ENCODE measurements around the gene KAZN.
A peak's percentile ranks its signal among the peaks of the same experiment; 100 is the strongest.

Gene KAZN

DNA sequence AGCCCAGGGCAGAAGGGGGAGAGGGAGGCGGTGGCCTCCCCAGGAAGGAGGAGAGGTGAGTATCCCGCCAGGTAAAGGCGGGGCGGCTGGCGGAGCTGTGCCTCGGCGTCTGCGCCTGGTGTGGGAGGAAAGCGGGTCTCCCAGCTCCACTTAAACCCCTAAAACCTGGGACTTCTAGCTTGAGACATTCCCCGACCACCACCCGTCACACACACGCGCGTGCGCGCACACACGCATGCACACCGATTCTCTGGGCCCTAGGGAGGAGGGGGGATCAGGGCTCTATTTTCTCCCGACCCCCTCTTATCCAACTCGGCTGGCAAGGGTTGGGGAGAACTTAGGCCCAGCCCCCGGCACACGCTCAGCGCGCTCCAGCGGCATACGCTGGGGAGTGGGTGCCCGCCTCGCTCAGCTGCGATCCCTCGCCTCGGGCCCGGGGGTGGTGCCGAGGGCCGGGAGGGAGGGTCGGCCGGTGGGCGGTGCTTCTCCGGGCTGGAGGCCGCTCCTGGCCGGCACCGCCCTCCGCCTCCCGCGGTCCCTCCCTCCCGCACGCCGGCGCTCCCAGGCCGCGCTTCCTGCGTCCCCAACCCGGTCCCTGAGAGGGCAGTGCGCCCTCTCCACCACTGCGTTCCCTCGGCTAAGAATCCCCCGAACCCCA, 554.8 kb downstream of the KAZN start, which contains the start of gene TMEM51:
Gene TMEM51, plus strand, starts transcription at position 564 of the 658 bp plus-strand sequence. CDS start 61,341 bp downstream, outside the sequence.
- Histone ChIP-seq H3K4me1 (ENCODE audit: insufficient read depth, low read length, poor library complexity, severe bottlenecking) (no peaks in the 10 kb centered on the region), H3K9me3 (ENCODE audit: insufficient read depth, low read depth, low read length) (no peaks in the 10 kb centered on the region), H4K20me1 (ENCODE audit: insufficient read depth, low read length, poor library complexity, severe bottlenecking) (no peaks in the 10 kb centered on the region), H3K4me2 (ENCODE audit: low read depth, low read length, poor library complexity, severe bottlenecking) (peak within 1 kb of the TSS; percentile 89), H2AFZ (ENCODE audit: low read length) (peak within 1 kb of the TSS; percentile 94), H3K9me2 (replicated peaks; ENCODE audit: low read depth, low read length) (no peaks in the 10 kb centered on the region), H3K79me2 (ENCODE audit: insufficient read depth, low read length) (no peaks in the 10 kb centered on the region), H3K27me3 (ENCODE audit: insufficient read depth, low read length, poor library complexity, severe bottlenecking) (peaks cover 12% of the 10 kb centered on the region), H3K36me3 (ENCODE audit: insufficient read depth, low read length) (no peaks in the 10 kb centered on the region), H3F3A (ENCODE audit: low read depth) (no peaks in the 10 kb centered on the region), H3K9ac (ENCODE audit: low read depth, low read length, poor library complexity, severe bottlenecking) (peak within 1 kb of the TSS; percentile 1), H3K4me3 (ENCODE audit: low read length, poor library complexity, severe bottlenecking) (peak within 1 kb of the TSS; percentile 69)
- TF ChIP-seq CTCF (conservative IDR thresholded peaks at IDR 0.05; ENCODE audit: low read length) (no peak), EZH2phosphoT487 (IDR thresholded peaks at IDR 0.05; ENCODE audit: borderline replicate concordance) (no peak)

DNA sequence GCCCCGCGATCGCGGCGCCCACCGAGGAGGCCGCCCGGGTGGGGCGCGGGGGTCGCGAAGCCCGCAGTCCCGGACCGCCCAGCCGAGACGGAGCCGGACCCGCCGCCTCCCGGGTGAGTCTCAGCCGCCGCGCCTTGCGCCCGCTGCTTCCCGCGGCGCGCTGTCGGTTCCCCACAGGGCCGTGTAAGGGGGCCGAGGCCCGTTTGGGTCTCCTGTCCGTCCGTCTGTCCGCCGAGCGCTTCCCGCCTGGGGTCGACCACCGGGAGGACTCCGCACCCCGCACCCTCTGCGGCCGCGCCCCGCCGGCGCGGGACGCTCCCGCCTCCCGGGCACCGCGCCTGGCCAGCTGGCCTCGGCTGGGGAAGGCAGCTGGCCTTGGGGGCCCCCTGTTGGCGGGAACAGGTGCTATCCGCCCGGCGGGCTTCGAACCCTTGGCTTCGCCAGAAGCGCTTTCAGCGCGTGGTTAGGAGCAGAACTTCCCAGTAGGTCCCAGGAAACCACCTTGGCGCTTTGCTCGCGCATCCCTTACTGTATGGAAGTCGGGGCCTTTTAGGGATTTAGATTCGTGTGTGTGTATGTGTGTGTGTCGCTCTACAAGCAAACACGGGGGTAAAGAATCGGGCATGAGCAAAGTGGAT, 555.5 kb downstream of the KAZN start:
- Histone ChIP-seq H3K9ac (ENCODE audit: low read depth, low read length, poor library complexity, severe bottlenecking) (no peak overlapping the region), H3K79me2 (ENCODE audit: insufficient read depth, low read length) (no peaks in the 10 kb centered on the region)
- TF ChIP-seq EZH2phosphoT487 (IDR thresholded peaks at IDR 0.05; ENCODE audit: borderline replicate concordance) (no peak), CTCF (conservative IDR thresholded peaks at IDR 0.05; ENCODE audit: low read length) (peak; percentile 37; the same call in 1 of the 2 replicates)

GRCh38 chr1:15154480-15155036, 556.1 kb downstream of the KAZN start:
- Histone ChIP-seq H3K27me3 (ENCODE audit: insufficient read depth, low read length, poor library complexity, severe bottlenecking) (peaks cover 12% of the 10 kb centered on the region), H3K9me2 (replicated peaks; ENCODE audit: low read depth, low read length) (no peaks in the 10 kb centered on the region), H2AFZ (ENCODE audit: low read length) (no peak overlapping the region), H3K79me2 (ENCODE audit: insufficient read depth, low read length) (no peaks in the 10 kb centered on the region), H3K4me2 (ENCODE audit: low read depth, low read length, poor library complexity, severe bottlenecking) (no peak overlapping the region), H3K9ac (ENCODE audit: low read depth, low read length, poor library complexity, severe bottlenecking) (no peak overlapping the region), H3F3A (ENCODE audit: low read depth) (no peaks in the 10 kb centered on the region), H3K9me3 (ENCODE audit: insufficient read depth, low read depth, low read length) (no peaks in the 10 kb centered on the region), H3K36me3 (ENCODE audit: insufficient read depth, low read length) (no peaks in the 10 kb centered on the region), H3K4me1 (ENCODE audit: insufficient read depth, low read length, poor library complexity, severe bottlenecking) (no peaks in the 10 kb centered on the region), H3K4me3 (ENCODE audit: low read length, poor library complexity, severe bottlenecking) (no peak overlapping the region), H4K20me1 (ENCODE audit: insufficient read depth, low read length, poor library complexity, severe bottlenecking) (no peaks in the 10 kb centered on the region)
- no peak for TF ChIP-seq EZH2phosphoT487 (IDR thresholded peaks at IDR 0.05; ENCODE audit: borderline replicate concordance)
- no peak; the same call in 1 of the 2 replicates for TF ChIP-seq CTCF (conservative IDR thresholded peaks at IDR 0.05; ENCODE audit: low read length)

More for the DNA sequence above, 555.5 kb downstream of the KAZN start:
- Histone ChIP-seq H3K4me3 (ENCODE audit: low read length, poor library complexity, severe bottlenecking) (no peak overlapping the region), H3K9me2 (replicated peaks; ENCODE audit: low read depth, low read length) (no peaks in the 10 kb centered on the region), H3K27me3 (ENCODE audit: insufficient read depth, low read length, poor library complexity, severe bottlenecking) (peaks cover 12% of the 10 kb centered on the region), H3K9me3 (ENCODE audit: insufficient read depth, low read depth, low read length) (no peaks in the 10 kb centered on the region), H3K4me1 (ENCODE audit: insufficient read depth, low read length, poor library complexity, severe bottlenecking) (no peaks in the 10 kb centered on the region), H3K4me2 (ENCODE audit: low read depth, low read length, poor library complexity, severe bottlenecking) (no peak overlapping the region), H2AFZ (ENCODE audit: low read length) (no peak overlapping the region), H3K36me3 (ENCODE audit: insufficient read depth, low read length) (no peaks in the 10 kb centered on the region), H3F3A (ENCODE audit: low read depth) (no peaks in the 10 kb centered on the region), H4K20me1 (ENCODE audit: insufficient read depth, low read length, poor library complexity, severe bottlenecking) (no peaks in the 10 kb centered on the region)
